AG04450 (cell line): Measurements from ENCODE around the gene DPP9. TPM values are rescaled to one million over a fixed set of nuclear protein-coding genes. Genes with fewer than 3 reads are reported as not detected.

Experiments
- CTCF ChIA-PET: fragments of 300-600, 350-600 bp; formaldehyde crosslinking; extraction: SDS; loops from one replicate; lab custom pipeline; 2022; ENCODE audit warnings: antibody characterized with exemption, inconsistent platforms; lab: Charles Lee
- POLR2A ChIA-PET: fragments of 350-600 bp; formaldehyde crosslinking; extraction: SDS; loops from one replicate; lab custom pipeline; 2021; ENCODE audit warnings: antibody characterized with exemption, inconsistent platforms; lab: Yijun Ruan, JAX
- DNase-seq: peaks from one replicate; pipeline ENCODE4 v3.0.0-alpha.2; 2011; ENCODE audit warnings: low read depth, low spot score
- H3K27ac ChIP-seq: one replicate; pipeline ENCODE4 v1.5.1; 2012; ENCODE audit warnings: low read depth, low read length, control low read depth
- H3K27me3 ChIP-seq: one replicate; pipeline ENCODE4 v1.6.0; 2012; ENCODE audit warnings: low read length; ENCODE audit not compliant: control insufficient read depth, insufficient read depth
- H3K4me3 ChIP-seq: 2 replicates; pipeline ENCODE4 v1.5.1; 2011; ENCODE audit warnings: mild to moderate bottlenecking, low read depth, low read length, control low read depth
- H3K9me3 ChIP-seq: 2 replicates; pipeline ENCODE4 v1.5.1; 2012; ENCODE audit warnings: low read length; ENCODE audit not compliant: control insufficient read depth, insufficient read depth
- polyA plus RNA-seq: library from polyadenylated mRNA; depleted of rRNA; stranded (reverse); fragments of >200 nt; gene quantifications from 2 replicates; pipeline ENCODE4 v1.2.3, GENCODE V29; 2011
- TF ChIP-seq, protein P1 (sequence below): IDR thresholded peaks from 2 replicates; pipeline ENCODE4 v1.5.1; 2011; ENCODE audit warnings: low read depth, low read length, control low read depth, inconsistent platforms

The DPP9 gene
- polyA plus RNA-seq, 1 experiment = 5.6 TPM

DNA sequence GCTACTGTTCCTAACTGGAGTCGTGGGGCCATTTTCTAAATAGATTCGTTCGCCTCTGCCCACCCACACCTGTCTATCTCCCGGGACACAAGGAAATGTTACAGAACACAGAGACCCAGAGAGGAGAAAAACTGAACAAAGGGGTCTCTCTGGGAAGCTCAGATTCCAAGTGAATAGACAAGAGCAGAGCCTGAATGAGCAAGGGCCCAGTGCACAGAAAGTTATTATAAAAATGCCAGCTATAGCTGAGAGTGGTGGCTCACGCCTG is 40.7 kb upstream of the DPP9 start:
- Histone ChIP-seq H3K27ac (no peak overlapping the region), H3K4me3 (no peak overlapping the region), H3K27me3 (peaks cover 7% of the 10 kb centered on the region), H3K9me3 (peaks cover 4% of the 10 kb centered on the region; the same call in 1 of the 2 replicates)
- no peak for DNase-seq
- TF ChIP-seq, protein P1, sequence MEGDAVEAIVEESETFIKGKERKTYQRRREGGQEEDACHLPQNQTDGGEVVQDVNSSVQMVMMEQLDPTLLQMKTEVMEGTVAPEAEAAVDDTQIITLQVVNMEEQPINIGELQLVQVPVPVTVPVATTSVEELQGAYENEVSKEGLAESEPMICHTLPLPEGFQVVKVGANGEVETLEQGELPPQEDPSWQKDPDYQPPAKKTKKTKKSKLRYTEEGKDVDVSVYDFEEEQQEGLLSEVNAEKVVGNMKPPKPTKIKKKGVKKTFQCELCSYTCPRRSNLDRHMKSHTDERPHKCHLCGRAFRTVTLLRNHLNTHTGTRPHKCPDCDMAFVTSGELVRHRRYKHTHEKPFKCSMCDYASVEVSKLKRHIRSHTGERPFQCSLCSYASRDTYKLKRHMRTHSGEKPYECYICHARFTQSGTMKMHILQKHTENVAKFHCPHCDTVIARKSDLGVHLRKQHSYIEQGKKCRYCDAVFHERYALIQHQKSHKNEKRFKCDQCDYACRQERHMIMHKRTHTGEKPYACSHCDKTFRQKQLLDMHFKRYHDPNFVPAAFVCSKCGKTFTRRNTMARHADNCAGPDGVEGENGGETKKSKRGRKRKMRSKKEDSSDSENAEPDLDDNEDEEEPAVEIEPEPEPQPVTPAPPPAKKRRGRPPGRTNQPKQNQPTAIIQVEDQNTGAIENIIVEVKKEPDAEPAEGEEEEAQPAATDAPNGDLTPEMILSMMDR = no peak
- POLR2A ChIA-PET = no interaction called here
- CTCF ChIA-PET = interaction anchor here (1.5 kb wide), 1 partner anchor 27 kb away, joined by 5 read pairs; the partner anchor contains the start of gene FEM1A

DNA sequence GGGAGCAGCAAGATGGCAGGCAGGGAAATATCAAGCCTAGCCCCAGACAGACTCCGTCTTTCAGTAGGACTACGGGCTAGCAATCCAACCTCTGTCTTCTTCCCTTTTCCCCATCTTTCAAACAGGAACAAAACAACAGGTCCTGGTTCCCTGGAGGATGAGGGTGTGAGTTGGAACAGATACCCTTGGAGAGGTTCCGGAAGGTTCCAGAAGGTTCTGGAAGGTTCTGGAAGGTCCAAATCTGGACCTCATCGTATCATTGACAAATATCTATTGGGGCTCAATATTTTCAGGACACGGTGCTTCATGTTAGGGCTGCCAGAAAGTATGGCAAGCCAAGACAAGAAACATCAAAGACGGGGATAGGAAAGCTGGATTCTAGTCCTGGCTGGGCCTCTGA is 39.4 kb upstream of the DPP9 start:
- TF ChIP-seq, protein P1 = no peak
- H3K4me3 ChIP-seq = no peak overlapping the region
- H3K9me3 ChIP-seq = no peaks in the 10 kb centered on the region
- ChIA-PET CTCF (interaction anchor here (0.8 kb wide), 1 partner anchor 28 kb away, joined by 3 read pairs; no protein-coding TSS in a partner anchor), POLR2A (no interaction called here)
- peaks cover 7% of the 10 kb centered on the region for H3K27me3 ChIP-seq
- no peak overlapping the region for H3K27ac ChIP-seq
- no peak for DNase-seq

DNA sequence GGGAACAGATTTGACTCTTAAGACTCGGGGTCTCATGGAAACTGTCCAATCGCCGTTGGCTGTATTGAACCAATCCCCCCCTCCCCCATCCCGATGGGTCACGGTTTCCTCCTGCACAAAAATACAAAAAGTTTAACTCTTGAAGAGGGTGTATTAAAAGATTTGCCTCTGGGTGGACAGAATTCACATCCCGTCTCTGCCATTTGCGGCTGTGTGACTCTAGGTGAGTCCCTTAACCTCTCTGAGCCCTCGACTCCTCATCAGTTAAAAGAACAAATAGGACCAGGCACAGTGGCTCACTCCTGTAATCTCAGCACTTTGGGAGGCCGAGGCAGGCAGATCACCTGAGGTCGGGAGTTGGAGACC is 36.6 kb upstream of the DPP9 start:
- H3K9me3 ChIP-seq = no peaks in the 10 kb centered on the region
- ChIA-PET POLR2A (no interaction called here), CTCF (interaction anchor here (0.8 to 0.9 kb wide), 2 partner anchors 9 to 31 kb away, joined by 3 to 4 read pairs; no protein-coding TSS in a partner anchor)
- peaks cover 9% of the 10 kb centered on the region for H3K27me3 ChIP-seq
- H3K27ac ChIP-seq = no peak overlapping the region
- DNase-seq = no peak
- TF ChIP-seq, protein P1 = no peak
- no peak overlapping the region; the same call in 1 of the 2 replicates for H3K4me3 ChIP-seq

DNA sequence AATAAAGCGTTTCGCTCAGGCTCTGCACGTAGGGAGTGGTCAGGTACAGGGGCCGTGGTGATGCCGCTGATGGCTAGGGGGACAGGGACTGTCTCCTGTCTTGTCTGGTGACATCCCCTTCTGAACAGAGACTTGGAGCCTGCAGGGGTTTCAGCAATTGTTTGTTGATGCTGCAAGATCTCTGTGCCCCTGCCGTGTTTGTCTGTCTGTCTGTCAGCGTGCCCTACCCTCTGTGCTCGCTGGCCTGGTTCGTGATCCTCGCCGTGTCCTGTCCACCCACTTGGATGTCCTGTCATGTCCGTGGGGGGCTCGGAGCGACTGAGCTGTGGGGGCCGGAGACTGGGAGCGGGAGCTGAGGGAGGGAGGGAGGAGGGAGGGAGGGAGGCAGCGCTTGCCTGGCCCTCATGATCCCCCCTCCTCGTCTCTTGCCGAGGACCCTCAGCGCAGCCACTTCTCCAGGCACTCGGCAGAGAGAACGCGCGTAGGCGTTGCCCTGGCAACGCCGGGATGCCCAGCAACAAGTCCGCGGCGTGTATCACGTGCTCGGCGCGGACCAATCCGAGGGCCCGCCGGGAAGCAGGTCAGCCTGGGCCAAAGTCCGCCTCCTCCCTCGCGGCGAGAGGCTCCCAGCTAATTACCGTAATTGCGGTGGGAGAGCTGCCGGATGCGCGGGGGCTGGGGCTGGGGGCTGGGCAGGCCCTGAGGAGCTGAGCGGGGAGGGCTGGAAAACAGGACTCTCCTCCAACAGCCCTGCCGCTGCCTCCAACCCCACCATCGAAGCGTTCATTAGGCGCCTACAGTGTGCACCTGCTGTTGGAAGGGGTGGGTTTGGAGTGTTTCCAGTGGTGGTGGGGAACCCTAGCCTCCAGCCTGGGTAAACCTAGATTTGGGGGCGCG is 36.0 kb upstream of the DPP9 start:
- TF ChIP-seq, protein P1 = no peak
- H3K4me3 ChIP-seq = peak overlapping the region; percentile 47
- peak; percentile 44 for DNase-seq
- H3K27me3 ChIP-seq = peaks cover 9% of the 10 kb centered on the region
- CTCF ChIA-PET = interaction anchor here (0.6 to 0.9 kb wide), 2 partner anchors 31 to 177 kb away, joined by 4 to 5 read pairs; no protein-coding TSS in a partner anchor
- no peak overlapping the region for H3K27ac ChIP-seq
- POLR2A ChIA-PET = no interaction called here
- H3K9me3 ChIP-seq = no peaks in the 10 kb centered on the region

DNA sequence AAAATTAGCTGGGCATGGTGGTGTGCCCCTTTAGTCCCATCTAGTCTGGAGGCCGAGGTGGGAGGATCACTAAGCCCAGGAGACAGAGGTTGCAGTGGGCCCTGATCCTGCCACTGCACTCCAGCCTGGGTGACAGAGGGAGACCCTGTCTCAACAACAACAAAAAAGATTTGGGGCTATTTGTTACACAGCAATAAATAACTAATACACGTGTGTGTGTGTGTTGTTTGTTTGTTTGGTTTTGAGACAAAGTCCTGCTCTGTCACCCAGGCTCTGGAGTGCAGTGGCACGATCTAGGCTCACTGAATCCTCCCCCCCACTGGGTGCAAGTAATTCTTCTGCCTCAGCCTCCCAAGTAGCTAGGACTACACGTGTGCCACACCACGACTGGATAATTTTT is 35.0 kb upstream of the DPP9 start:
- Histone ChIP-seq H3K27me3 (peaks cover 6% of the 10 kb centered on the region), H3K4me3 (no peak overlapping the region), H3K9me3 (no peaks in the 10 kb centered on the region), H3K27ac (no peak overlapping the region)
- no peak for DNase-seq
- CTCF ChIA-PET = no interaction called here
- POLR2A ChIA-PET = no interaction called here
- TF ChIP-seq, protein P1 = no peak
